A549 (cell line): ENCODE data around the gene SPARC. TPM values are rescaled to one million over a fixed set of nuclear protein-coding genes. Genes with fewer than 3 reads are reported as not detected.

ENCODE experiments used
- ATAC-seq, 2 experiments: fragments of 200-7000 bp in 1 of 2; fragments of >200 bp in 1 of 2; cut with Nextera tagmentation in 1 of 2; cut with Tn5 transposase in 1 of 2; 3 replicates each; pipeline versions ENCODE4 v1.8.0 to v1.9.1; 2018 to 2020; ENCODE audit warnings: mild to moderate bottlenecking in 1 of 2, moderate library complexity in 1 of 2
- CTCF ChIA-PET: fragments of 300-600 bp; sonication (Branson Sonifier 250); formaldehyde crosslinking; extraction: SDS; loops from one replicate; lab custom pipeline; 2021; ENCODE audit warnings: antibody characterized with exemption, inconsistent platforms; lab: Yijun Ruan, JAX
- POLR2A ChIA-PET: fragments of 350-600 bp; formaldehyde crosslinking; extraction: SDS; loops from one replicate; lab custom pipeline; 2021; ENCODE audit warnings: antibody characterized with exemption, inconsistent platforms; lab: Yijun Ruan, JAX
- DNase-seq, 2 experiments: peaks; one replicate each; pipeline versions ENCODE4 v3.0.0 to v3.0.0-alpha.2; 2011 to 2016; ENCODE audit warnings: low read depth in 1 of 2, low spot score in 1 of 2
- FAIRE-seq: peaks from 2 replicates; lab custom pipeline; 2011; peaks lifted over from hg19 to GRCh38; lab: Jason Lieb, UNC
- H3K27ac ChIP-seq, 2 experiments: fragments of >200 bp; sonication (Bioruptor Twin); formaldehyde crosslinking; 3 replicates each; pipeline ENCODE4 v1.5.1; 2016 to 2017
- H3K4me1 ChIP-seq: fragments of >200 bp; sonication (Bioruptor Twin); formaldehyde crosslinking; 3 replicates; pipeline ENCODE4 v1.6.1; 2016
- H3K4me2 ChIP-seq: fragments of >200 bp; sonication (Bioruptor Twin); formaldehyde crosslinking; 3 replicates; pipeline ENCODE4 v1.6.1; 2016
- H3K4me3 ChIP-seq: fragments of >200 bp; sonication (Bioruptor Twin); formaldehyde crosslinking; 3 replicates; pipeline ENCODE4 v1.5.1; 2016
- H3K9me3 ChIP-seq: fragments of >200 bp; sonication (Bioruptor Twin); formaldehyde crosslinking; 3 replicates; pipeline ENCODE4 v1.6.1; 2016
- CTCF ChIP-seq: fragments of >200 bp; sonication (Bioruptor Twin); formaldehyde crosslinking; IDR thresholded peaks from 3 replicates; pipeline ENCODE4 v1.5.1; 2016
- EHF ChIP-seq: fragments of 250-450 bp; sonication (Bioruptor Pico); IDR thresholded peaks from 2 replicates; pipeline ENCODE4 v1.5.0; 2020; ENCODE audit warnings: mild to moderate bottlenecking
- FOSL2 ChIP-seq, 2 experiments: fragments of 450-650 bp in 1 of 2; fragments of >200 bp in 1 of 2; sonication (Bioruptor Twin) in 1 of 2; formaldehyde crosslinking; IDR thresholded peaks; 2 replicates each; pipeline versions ENCODE4 v1.5.0 to v1.6.1; 2016 to 2020; ENCODE audit warnings: mild to moderate bottlenecking in 1 of 2, moderate library complexity in 1 of 2
- FOXS1 ChIP-seq: fragments of 250-450 bp; sonication (Bioruptor Pico); IDR thresholded peaks from 2 replicates; pipeline ENCODE4 v1.5.0; 2020; ENCODE audit warnings: mild to moderate bottlenecking, moderate library complexity
- HDAC2 ChIP-seq: fragments of 200-600 bp; sonication (generic); IDR thresholded peaks from 2 replicates; pipeline ENCODE4 v1.6.1; 2016
- HES2 ChIP-seq: fragments of >200 bp; sonication (Bioruptor Twin); formaldehyde crosslinking; IDR thresholded peaks from 2 replicates; pipeline ENCODE4 v1.6.1; 2016
- HOXB5 ChIP-seq: fragments of 250-450 bp; sonication (Bioruptor Pico); IDR thresholded peaks from 2 replicates; pipeline ENCODE4 v1.5.0; 2020; ENCODE audit warnings: mild to moderate bottlenecking, moderate library complexity
- JUN ChIP-seq, 2 experiments: fragments of >200 bp; sonication (Bioruptor Twin); formaldehyde crosslinking; IDR thresholded peaks; 2 replicates in 1 of 2; 3 replicates in 1 of 2; pipeline ENCODE4 v1.6.1; 2016 to 2017
- JUNB ChIP-seq: fragments of >200 bp; sonication (Bioruptor Twin); formaldehyde crosslinking; IDR thresholded peaks from 2 replicates; pipeline ENCODE4 v1.6.1; 2016
- MAX ChIP-seq: IDR thresholded peaks from 2 replicates; pipeline ENCODE4 v1.6.1; 2012
- NFE2L2 ChIP-seq: fragments of 150-350 bp; conservative IDR thresholded peaks from 2 replicates; pipeline ENCODE4 v1.6.1; 2014; ENCODE audit warnings: low read length
- NR3C1 ChIP-seq: fragments of >200 bp; sonication (Bioruptor Twin); formaldehyde crosslinking; IDR thresholded peaks from 3 replicates; pipeline ENCODE4 v1.6.1; 2017
- PBX3 ChIP-seq: IDR thresholded peaks from 2 replicates; pipeline ENCODE4 v1.6.1; 2012
- PHF8 ChIP-seq: fragments of 200-600 bp; sonication (generic); IDR thresholded peaks from 2 replicates; pipeline ENCODE4 v1.6.1; 2016; ENCODE audit warnings: low read depth, mild to moderate bottlenecking, antibody characterized with exemption, moderate library complexity, borderline replicate concordance
- POLR2A ChIP-seq: IDR thresholded peaks from 2 replicates; pipeline ENCODE4 v1.6.1; 2012; ENCODE audit warnings: mild to moderate bottlenecking, low read length
- RAD21 ChIP-seq, 2 experiments: fragments of >200 bp in 1 of 2; sonication (Bioruptor Twin) in 1 of 2; formaldehyde crosslinking in 1 of 2; IDR thresholded peaks in 1 of 2; conservative IDR thresholded peaks in 1 of 2; 2 replicates in 1 of 2; 3 replicates in 1 of 2; pipeline ENCODE4 v1.6.1; 2012 to 2018; ENCODE audit warnings: inconsistent platforms in 1 of 2
- RARB ChIP-seq: fragments of 250-450 bp; sonication (Bioruptor Pico); IDR thresholded peaks from 2 replicates; pipeline ENCODE4 v1.8.0; 2021; ENCODE audit warnings: mild to moderate bottlenecking, moderate library complexity
- REST ChIP-seq: fragments of 200-600 bp; sonication (generic); IDR thresholded peaks from 2 replicates; pipeline ENCODE4 v1.6.1; 2016; ENCODE audit warnings: antibody characterized with exemption, mild to moderate bottlenecking, moderate library complexity
- SREBF2 ChIP-seq: fragments of 450-650 bp; IDR thresholded peaks from 2 replicates; pipeline ENCODE4 v1.6.1; 2014; ENCODE audit warnings: mild to moderate bottlenecking, moderate library complexity
- TFCP2L1 ChIP-seq: fragments of 250-450 bp; sonication (Bioruptor Pico); IDR thresholded peaks from 2 replicates; pipeline ENCODE4 v1.5.0; 2021; ENCODE audit warnings: mild to moderate bottlenecking
- TP53 ChIP-seq: fragments of 250-450 bp; sonication (Bioruptor Pico); IDR thresholded peaks from 2 replicates; pipeline ENCODE4 v1.5.0; 2021; ENCODE audit warnings: mild to moderate bottlenecking, moderate library complexity
- USF2 ChIP-seq: fragments of 450-650 bp; IDR thresholded peaks from 2 replicates; pipeline ENCODE4 v1.6.1; 2014; ENCODE audit warnings: antibody characterized with exemption
- ZSCAN20 ChIP-seq: fragments of 250-450 bp; sonication (Bioruptor Pico); IDR thresholded peaks from 2 replicates; pipeline ENCODE4 v1.8.0; 2022; ENCODE audit warnings: mild to moderate bottlenecking, moderate library complexity
- WGBS: methylation state at CpG from one replicate; pipeline ENCODE4 v1.1.6; 2017; ENCODE audit errors: missing lambda C conversion rate; 5-methylcytosine and 5-hydroxymethylcytosine counted together
- polyA plus RNA-seq, 4 experiments: library from polyadenylated mRNA; depleted of rRNA in 3 of 4; stranded (reverse); fragments of >200 nt; fragmentation: RNase III in 1 of 4; extraction: RNeasy Plus Mini Kit Qiagen cat#74134 plus additional on column Dnase treatment in 1 of 4; gene quantifications; 2 replicates in 3 of 4; 3 replicates in 1 of 4; pipeline ENCODE4 v1.2.3, GENCODE V29; 2011 to 2017

SPARC gene
- polyA plus RNA-seq, 2 of the 4 experiments (the other 2 are of a cell fraction), result 33.8 to 45.7 TPM

- TF ChIP-seq TFCP2L1 (no peak), RAD21 (conservative IDR thresholded peaks at IDR 0.05 in 1 of 2, IDR thresholded peaks at IDR 0.05 in 1 of 2) (no peak), JUNB (no peak), SREBF2 (no peak)
- ChIA-PET POLR2A (no interaction called here), CTCF (interaction anchor here (1.0 kb wide), 1 partner anchor 20 kb away, joined by 3 read pairs; no protein-coding TSS in a partner anchor)
- Histone ChIP-seq H3K27ac (no peak overlapping the region), H3K4me2 (no peak overlapping the region), H3K9me3 (0 out of 3 replicates have a peak, but pooled peaks cover 1% of the 10 kb centered on the region), H3K4me1 (no peaks in the 10 kb centered on the region), H3K4me3 (no peak overlapping the region)
- no peak for DNase-seq
- no peak for ATAC-seq
- FAIRE-seq, result no peak
These were observed 56.6 kb downstream of the SPARC start for GRCh38 chr5:151630088-151630487.

- DNase-seq (no peak), ATAC-seq (peak; percentile 11 to 23; a peak in 3 of 6 replicates), FAIRE-seq (no peak)
- WGBS, result 49% methylated on average over 7 of the region's 7 CpGs
- H3K4me3 ChIP-seq, result no peak overlapping the region
- no peak overlapping the region for H3K27ac ChIP-seq
- TF ChIP-seq RARB (no peak), MAX (no peak), CTCF (no peak), JUNB (no peak), FOSL2 (IDR thresholded peaks at IDR 0.05) (no peak), FOSL2 (CRISPR knock-in tag; IDR thresholded peaks at IDR 0.05) (no peak), NFE2L2 (no peak), FOXS1 (CRISPR knock-in tag) (no peak), EHF (CRISPR knock-in tag) (no peak), REST (no peak), NR3C1 (no peak), USF2 (no peak), JUN (IDR thresholded peaks at IDR 0.05) (no peak), TP53 (CRISPR knock-in tag) (no peak), PBX3 (no peak), HOXB5 (no peak), PHF8 (no peak), POLR2A (no peak), HES2 (no peak), ZSCAN20 (CRISPR knock-in tag) (no peak), HDAC2 (no peak)
- ChIA-PET CTCF (no interaction called here), POLR2A (interaction anchor here (1.2 kb wide), 1 partner anchor 15 kb away, joined by 3 read pairs; no protein-coding TSS in a partner anchor)
- no peaks in the 10 kb centered on the region for H3K4me1 ChIP-seq
- H3K4me2 ChIP-seq, result no peak overlapping the region
- no peaks in the 10 kb centered on the region for H3K9me3 ChIP-seq
These were observed 58.4 kb downstream of the SPARC start for GRCh38 chr5:151628112-151628823.
